ENCODE results near the gene RAPGEF4.

The RAPGEF4 gene

GRCh38 chr2:172937884-172938712 is 202.5 kb downstream of the RAPGEF4 start:
- DNase-seq (ENCODE audit: low read depth, low spot score): no peak

- DNase-seq (ENCODE audit: low read depth, low spot score): no peak
These were observed 203.2 kb downstream of the RAPGEF4 start for GRCh38 chr2:172938713-172939375.

DNA sequence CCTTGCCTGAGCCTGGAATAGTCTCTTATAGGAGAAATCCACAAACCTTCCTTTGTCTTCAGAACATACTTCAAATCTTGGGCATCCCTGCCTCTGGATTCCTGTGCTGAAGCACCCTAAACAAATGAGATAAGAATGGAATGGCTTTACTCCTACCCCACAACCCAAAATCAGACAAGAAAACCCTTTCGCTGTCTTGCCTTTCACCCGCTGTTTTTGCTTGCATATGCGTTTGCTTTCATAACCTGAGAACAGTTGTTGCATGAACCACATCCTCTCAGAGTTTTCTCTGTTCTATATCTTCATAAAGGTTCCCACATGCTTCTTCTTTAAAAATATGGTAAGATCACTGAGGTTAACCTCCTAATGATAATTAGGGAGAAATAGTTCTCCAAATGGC is 207.9 kb downstream of the RAPGEF4 start:
- DNase-seq (ENCODE audit: low read depth, low spot score): no peak

GRCh38 chr2:172944022-172944793 is 208.6 kb downstream of the RAPGEF4 start:
- DNase-seq (ENCODE audit: low read depth, low spot score): no peak

DNA sequence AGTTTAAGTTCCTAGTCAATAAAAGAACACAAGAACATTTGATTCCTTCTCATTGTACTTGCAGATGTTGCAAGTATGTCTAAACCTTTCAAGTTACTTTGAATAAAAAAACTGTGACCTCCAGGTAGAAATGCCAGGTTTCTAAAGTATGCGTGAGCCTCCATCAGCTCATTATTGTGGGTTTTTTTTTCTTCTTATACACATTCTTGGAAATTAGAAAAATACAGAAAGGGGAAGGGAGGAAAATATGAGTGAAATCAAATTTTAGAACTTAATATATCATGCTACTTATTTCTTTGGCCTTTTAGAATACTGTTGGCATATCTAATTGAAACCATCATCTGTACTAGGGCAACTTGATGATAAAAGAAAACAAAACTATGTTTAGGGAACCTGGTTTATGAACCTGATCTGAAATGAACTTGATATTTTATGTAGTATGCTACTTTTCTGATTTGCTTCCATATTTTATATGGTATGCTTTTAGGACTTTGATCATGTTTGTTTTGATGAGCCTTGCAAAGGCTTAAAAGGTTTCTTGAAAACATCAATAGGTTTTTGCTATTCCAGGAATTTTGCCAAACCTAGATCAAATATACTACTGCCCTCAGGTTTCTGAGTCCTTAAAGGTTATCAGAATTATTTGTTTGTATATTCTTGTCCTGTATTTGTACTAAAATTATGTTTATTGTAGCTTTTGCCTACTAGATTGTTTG is 209.3 kb downstream of the RAPGEF4 start:
- no peak for DNase-seq (ENCODE audit: low read depth, low spot score)

GRCh38 chr2:172945510-172945850 is 209.8 kb downstream of the RAPGEF4 start:
- DNase-seq (ENCODE audit: low read depth, low spot score): no peak

- DNase-seq (ENCODE audit: low read depth, low spot score): no peak
These were observed 212.0 kb downstream of the RAPGEF4 start for GRCh38 chr2:172947461-172948153.

DNA sequence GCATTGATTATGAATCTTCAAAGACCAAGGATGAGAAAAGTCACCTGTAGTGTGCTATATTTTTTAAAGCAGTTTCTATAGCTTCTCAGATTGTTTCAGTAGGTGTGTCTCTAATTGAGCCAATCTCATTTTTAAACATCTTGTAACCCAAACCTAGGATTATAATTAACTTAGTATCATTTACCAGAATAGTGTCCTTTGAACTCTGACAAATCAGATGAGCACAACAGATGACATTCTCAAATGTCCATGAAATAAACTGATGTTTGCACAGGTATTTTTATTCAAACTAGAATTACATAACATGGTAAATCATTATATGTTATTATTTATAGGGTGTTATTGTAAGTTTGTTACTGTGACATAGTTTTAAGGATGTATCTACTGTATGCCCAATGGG is 213.9 kb downstream of the RAPGEF4 start:
- DNase-seq (ENCODE audit: low read depth, low spot score): no peak

DNA sequence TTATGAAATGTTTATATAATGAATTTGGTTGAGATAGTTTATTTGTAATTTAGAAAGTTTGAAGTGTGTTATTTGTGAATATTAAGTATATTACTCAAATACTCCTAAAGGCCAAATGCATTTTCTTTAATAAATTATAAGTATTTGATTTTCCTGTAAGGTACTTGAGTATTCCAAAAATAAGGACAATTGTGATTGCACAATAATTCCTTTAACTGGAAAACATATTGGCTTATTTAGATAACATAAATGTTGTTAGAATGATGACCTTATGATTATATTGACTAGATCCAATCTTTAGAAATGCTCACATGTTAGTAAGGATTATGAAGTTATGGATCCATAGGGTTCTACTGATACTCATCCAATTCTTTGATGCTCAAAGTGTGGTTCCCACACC is 214.9 kb downstream of the RAPGEF4 start:
- DNase-seq (ENCODE audit: low read depth, low spot score): no peak

DNA sequence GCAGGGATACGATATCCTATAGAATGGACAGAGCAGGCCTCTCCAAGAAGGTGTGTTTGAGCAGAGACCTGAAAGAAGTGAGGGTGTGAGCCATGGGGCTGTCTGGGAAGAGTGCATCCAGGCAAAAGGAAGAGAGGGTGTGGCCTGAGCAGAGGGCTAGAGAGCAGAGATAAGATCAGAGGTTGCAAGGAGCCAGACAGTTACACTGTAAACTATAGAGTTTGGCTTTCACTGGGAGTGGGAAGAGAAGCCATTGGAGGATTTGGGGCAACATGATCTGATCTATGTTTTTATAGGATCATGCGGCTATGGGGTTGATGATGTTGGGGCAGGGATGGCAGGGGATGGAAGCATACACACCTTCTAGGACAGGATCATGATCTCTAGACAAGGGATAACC is 215.9 kb downstream of the RAPGEF4 start:
- no peak for DNase-seq (ENCODE audit: low read depth, low spot score)

GRCh38 chr2:172953411-172953810 is 217.8 kb downstream of the RAPGEF4 start:
- DNase-seq (ENCODE audit: low read depth, low spot score): no peak

GRCh38 chr2:172953970-172954852 is 218.6 kb downstream of the RAPGEF4 start:
- DNase-seq (ENCODE audit: low read depth, low spot score): no peak

DNA sequence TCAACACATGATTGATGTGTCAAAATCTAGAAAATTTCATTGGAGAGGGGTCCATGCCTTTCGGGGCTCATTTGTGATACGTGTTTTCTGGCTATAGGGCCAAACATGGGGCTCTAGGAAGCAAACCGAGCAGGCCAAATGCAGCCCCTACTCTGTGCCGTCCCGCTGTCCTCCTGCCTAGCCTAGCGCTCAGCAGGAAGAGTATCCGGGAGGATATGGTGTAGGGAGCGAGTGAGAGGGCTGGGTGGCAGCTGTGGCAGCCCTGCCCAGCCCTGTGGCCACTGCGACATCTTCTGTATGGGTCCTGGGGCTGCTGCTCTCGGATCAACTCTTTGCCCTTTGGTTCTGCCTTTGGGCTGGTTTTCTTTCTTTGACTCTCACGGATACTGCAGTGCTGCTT is 219.9 kb downstream of the RAPGEF4 start:
- no peak for DNase-seq (ENCODE audit: low read depth, low spot score)

DNA sequence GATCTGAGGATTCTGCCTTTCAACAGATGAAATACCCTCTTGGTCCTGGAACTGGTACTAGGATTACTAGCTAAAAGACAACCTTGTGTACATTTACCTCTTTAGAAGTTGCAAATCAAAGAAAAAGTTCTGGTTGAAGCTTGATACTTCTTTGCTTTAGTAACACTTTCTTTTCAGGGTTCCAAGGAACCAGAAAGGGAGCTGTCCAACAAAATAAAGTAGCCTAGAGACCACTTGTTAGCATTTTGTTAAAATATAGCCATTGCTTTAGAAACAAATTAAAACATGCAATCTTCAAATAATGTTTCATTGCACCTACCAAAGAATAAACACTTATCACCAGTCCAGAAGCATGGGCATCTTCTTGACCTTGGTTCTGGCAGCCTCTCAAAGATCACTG is 222.1 kb downstream of the RAPGEF4 start:
- no peak for DNase-seq (ENCODE audit: low read depth, low spot score)

DNA sequence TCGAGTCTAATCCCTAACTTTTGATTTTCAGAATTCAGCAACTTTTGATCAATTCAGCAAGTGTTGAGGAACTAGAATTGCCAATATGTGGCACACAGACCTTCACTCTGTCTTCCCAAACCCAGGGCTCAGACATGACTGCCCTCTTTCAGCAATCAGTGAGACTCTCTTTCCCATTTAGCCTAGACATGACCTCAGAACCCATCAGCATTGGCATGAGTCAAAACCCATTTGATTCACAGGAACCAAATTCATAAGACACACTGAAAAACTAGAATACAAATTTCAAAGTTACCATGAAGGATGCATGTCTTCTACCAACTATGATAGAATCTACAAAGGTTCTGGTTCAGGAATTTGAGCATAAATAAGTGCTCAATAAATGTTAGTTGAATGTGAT is 226.4 kb downstream of the RAPGEF4 start:
- no peak for DNase-seq (ENCODE audit: low read depth, low spot score)

DNA sequence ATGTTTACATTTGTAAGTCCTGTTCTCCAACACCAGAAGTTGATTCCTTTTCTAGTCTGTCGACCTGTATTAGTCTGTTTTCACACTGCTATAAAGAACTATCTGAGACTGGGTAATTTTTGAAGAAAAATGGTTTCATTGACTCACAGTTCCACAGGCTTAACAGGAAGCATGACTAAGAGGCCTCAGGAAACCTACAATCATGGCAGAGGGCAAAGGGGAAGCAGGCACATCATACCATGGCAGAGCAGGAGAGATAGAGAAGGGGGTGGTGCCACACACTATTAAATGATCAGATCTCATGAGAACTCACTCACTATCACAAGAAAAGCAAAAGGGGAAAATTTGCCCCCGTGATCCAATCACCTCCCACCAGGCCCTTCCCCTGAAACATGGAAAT is 227.2 kb downstream of the RAPGEF4 start:
- no peak for DNase-seq (ENCODE audit: low read depth, low spot score)

GRCh38 chr2:172964511-172965139 is 229.0 kb downstream of the RAPGEF4 start:
- DNase-seq (ENCODE audit: low read depth, low spot score): no peak

DNA sequence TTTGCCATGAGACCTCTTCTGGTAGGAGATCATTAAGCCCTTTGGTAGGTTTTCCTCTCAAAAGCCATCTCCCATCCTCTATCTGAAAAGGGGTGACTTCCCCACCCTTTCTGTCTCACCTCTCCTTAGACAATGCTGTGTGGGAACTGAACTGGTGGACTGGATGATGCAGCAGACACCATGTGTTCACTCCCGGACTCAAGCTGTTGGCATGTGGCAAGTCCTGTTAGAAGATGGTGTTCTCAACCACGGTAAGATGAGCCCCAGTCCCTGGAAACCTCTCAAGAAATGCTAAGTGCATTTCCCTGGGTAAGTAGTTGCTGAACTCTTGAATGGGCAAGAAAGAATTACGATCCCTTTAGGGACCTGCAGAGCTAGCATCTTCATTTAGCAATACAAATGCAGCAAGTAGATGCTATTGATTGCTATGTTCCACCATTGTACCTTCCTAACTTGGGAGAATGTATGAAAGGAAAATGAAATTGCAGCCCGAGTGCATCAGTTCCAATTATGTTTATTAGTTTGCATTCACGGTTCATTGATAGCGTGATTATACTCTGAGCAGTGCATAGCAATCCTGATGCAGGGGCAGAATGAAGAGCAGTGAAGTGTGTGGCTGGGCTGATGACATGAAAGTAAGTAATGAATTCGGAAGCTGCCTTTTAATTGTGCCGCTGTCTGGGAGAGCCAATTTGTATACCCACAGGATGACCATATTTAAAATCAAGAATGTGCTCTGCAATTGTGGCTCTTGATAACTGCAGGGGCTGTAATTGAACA is 230.0 kb downstream of the RAPGEF4 start:
- no peak for DNase-seq (ENCODE audit: low read depth, low spot score)

Data from smooth muscle cell of the brain vasculature (primary cell).